BE2C (cell line): ENCODE results near the gene FANCC.

Experiments used
- DNase-seq: peaks from one replicate; pipeline ENCODE4 v3.0.0-alpha.2; 2020
- H3K27me3 ChIP-seq: fragments of 250-450 bp; sonication (Bioruptor Pico); 2 replicates; pipeline ENCODE4 v1.5.1; 2020; ENCODE audit warnings: mild to moderate bottlenecking
- H3K36me3 ChIP-seq: fragments of 250-450 bp; sonication (Bioruptor Pico); 2 replicates; pipeline ENCODE4 v1.5.1; 2020; ENCODE audit warnings: mild to moderate bottlenecking
- H3K4me1 ChIP-seq: fragments of 250-450 bp; sonication (Bioruptor Pico); 2 replicates; pipeline ENCODE4 v1.5.1; 2020
- H3K4me3 ChIP-seq: 2 replicates; pipeline ENCODE4 v1.5.1; 2011; ENCODE audit warnings: low read depth, low read length
- H3K9me3 ChIP-seq: fragments of 250-450 bp; sonication (Bioruptor Pico); 2 replicates; pipeline ENCODE4 v1.5.1; 2020
- CTCF ChIP-seq: IDR thresholded peaks from 2 replicates; pipeline ENCODE4 v1.5.1; 2012; ENCODE audit warnings: mild to moderate bottlenecking, low read depth, low read length

The FANCC gene

DNA sequence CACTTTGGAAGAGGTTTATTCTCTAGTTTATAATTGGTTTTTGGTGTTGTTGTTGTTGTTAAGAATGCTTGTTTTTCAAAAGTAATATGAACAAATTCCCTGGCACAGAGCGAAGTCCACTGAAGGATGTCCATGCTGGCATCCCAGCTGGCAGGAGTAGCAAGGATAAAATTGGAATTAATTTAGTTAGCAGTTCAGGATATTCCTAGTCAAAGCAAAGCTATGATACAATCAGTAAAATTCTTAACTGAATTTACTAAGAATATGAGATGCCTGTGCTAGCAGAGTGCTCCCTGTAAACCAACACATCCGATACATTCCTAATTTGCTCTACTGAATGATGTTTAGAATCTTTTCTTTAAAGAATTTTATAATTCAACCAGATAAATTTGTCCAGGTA lies 161.4 kb downstream of the FANCC start:
- no peak for DNase-seq
- Histone ChIP-seq H3K36me3 (no peaks in the 10 kb centered on the region), H3K27me3 (no peaks in the 10 kb centered on the region), H3K4me3 (no peak overlapping the region), H3K4me1 (peaks cover 27% of the 10 kb centered on the region), H3K9me3 (no peaks in the 10 kb centered on the region)
- TF ChIP-seq CTCF, result no peak

GRCh38 chr9:95155220-95155619 lies 162.3 kb downstream of the FANCC start:
- Histone ChIP-seq H3K4me1 (peaks cover 27% of the 10 kb centered on the region), H3K27me3 (no peaks in the 10 kb centered on the region), H3K9me3 (no peaks in the 10 kb centered on the region), H3K4me3 (no peak overlapping the region), H3K36me3 (no peaks in the 10 kb centered on the region)
- TF ChIP-seq CTCF, result no peak
- DNase-seq, result no peak

GRCh38 chr9:95150903-95151302 lies 166.6 kb downstream of the FANCC start:
- no peaks in the 10 kb centered on the region for H3K36me3 ChIP-seq
- no peak for DNase-seq
- H3K4me3 ChIP-seq, result no peak overlapping the region
- peaks cover 4% of the 10 kb centered on the region for H3K4me1 ChIP-seq
- H3K27me3 ChIP-seq, result no peaks in the 10 kb centered on the region
- no peak for TF ChIP-seq CTCF
- H3K9me3 ChIP-seq, result no peaks in the 10 kb centered on the region

- TF ChIP-seq CTCF, result no peak
- no peak for DNase-seq
Measured at GRCh38 chr9:95148208-95148520, 169.3 kb downstream of the FANCC start.

DNA sequence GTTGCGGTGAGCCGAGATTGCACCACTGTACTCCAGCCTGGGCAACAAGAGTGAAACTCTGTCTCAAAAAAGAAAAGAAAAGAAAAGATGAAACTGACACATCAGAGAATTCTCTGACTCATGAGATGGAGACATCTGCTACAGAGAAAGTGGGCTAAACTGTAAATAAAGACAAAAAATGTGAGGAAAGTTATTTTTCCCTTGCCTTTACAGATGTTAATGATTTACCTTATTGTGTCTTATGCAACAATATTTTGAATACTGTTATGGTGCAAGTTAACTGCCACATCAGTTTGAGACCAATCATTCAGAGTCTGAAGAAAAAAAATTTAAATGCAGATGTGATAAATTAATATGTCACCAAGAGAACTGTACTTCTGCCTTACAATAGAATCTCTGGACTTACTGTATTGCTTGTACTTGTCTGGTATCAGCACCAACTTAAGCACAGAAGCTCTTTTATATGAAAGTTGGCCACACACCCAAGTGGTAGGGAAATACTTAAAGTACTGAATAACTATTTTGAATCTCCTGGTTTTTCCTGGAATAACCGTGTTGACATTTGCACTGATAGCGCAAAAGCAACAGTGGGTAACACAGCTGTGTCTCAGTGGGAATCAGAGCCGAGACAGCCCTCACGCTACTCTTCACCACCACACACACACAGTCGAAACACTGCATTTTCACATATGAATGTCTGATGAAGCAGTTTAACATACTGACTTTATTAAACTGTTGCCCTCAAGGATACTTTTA lies 169.9 kb downstream of the FANCC start:
- Histone ChIP-seq H3K27me3 (no peaks in the 10 kb centered on the region), H3K9me3 (no peaks in the 10 kb centered on the region), H3K36me3 (no peaks in the 10 kb centered on the region; the same call in 1 of the 2 replicates), H3K4me3 (no peak overlapping the region), H3K4me1 (no peaks in the 10 kb centered on the region; the same call in 1 of the 2 replicates)
- no peak for DNase-seq
- TF ChIP-seq CTCF, result no peak

More at GRCh38 chr9:95148208-95148520, 169.3 kb downstream of the FANCC start:
- no peaks in the 10 kb centered on the region; the same call in 1 of the 2 replicates for H3K36me3 ChIP-seq
- no peaks in the 10 kb centered on the region; the same call in 1 of the 2 replicates for H3K4me1 ChIP-seq
- H3K27me3 ChIP-seq, result no peaks in the 10 kb centered on the region
- no peaks in the 10 kb centered on the region for H3K9me3 ChIP-seq
- H3K4me3 ChIP-seq, result no peak overlapping the region
